ENCODE results near the gene KDM5A. TPM values are rescaled to one million over a fixed set of nuclear protein-coding genes. Genes with fewer than 3 reads are reported as not detected.
"Not testable (repeated sequence)": the region's sequence is repeated elsewhere in the genome, so short reads cannot be mapped to it uniquely, and the experiment has no call there.

KDM5A gene
- total RNA-seq, result 10 to 100 TPM; 19.9 to 43.8 (median 25.7) TPM
- polyA plus RNA-seq, result 1 to 10 TPM; 4.1 to 7.0 TPM

DNA sequence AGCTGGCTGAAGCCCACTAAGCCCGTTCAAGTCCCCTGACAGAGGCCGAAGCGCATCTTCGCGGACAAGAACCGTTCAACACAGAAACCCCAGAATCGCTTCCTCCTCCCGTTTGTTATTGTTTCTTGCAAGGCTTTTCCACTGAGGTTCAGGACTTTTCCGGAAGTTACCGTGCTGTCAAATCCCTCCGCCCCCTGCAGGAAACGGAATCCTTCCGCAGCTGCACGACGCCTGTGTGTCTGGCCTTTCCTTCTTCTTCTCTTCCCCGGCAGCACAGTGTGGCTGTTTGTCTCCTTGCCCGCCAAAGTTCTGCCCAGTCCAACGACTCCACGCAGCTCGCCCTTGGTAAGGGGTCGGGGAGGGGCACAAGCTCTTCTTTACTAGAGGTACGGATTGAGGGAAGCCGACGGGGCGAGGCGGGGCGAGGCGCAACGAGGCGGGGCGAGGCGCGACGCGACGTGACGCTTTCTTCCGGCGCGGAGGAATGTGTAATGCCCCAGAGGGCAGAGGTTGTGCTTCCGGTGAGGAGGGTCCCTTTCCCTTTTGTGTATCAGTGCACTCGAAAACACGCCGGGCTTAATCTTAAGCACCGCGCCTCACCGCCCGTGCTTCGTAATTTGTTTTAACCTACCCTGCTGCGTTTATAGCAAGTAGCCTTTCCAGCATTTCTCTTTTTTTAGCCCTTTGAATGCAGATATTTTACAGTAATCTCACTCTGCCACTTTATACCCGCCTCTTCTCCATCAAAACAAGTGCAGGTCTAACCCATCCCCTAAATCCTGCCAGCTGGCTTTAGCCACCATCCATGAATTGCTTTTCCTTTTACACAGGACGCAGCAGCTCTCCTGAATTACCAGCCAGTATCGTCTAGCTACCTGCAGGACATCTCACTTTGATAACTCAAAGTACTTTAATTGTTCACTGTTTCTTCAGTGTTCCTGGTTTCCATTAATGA is at the start of gene KDM5A:
Gene KDM5A, minus strand, starts transcription at position 179 of the 955 bp plus-strand sequence. CDS start 229 bp downstream, outside the sequence.
- 1% methylated on average over 52 to 53 of the region's 53 CpGs for WGBS, 2 donors
- peak; percentile 98 to 99 (median 99) for ATAC-seq
- no peak for TF ChIP-seq CTCF (IDR thresholded peaks at IDR 0.05)
- H3K4me3 ChIP-seq, result peak within 1 kb of the TSS; percentile 60 to 90 (median 70)
- intact Hi-C loops (cut with DNase I), result no loop called here
- no peak for FAIRE-seq
- no peaks in the 10 kb centered on the region for H3K9me3 ChIP-seq
- H3K27me3 ChIP-seq, result no peaks in the 10 kb centered on the region
- H3K27ac ChIP-seq, result peak within 1 kb of the TSS; percentile 73 to 92 (median 86)
- DNase-seq, result peak; percentile 81 to 94 (median 90)
- peaks cover 6 to 27% (median 19%) of the 10 kb centered on the region in 3 donors for H3K4me1 ChIP-seq
- H3K36me3 ChIP-seq, result peaks cover 0 to 2% (median 0%) of the 10 kb centered on the region in 3 donors

GRCh38 chr12:435737-436136 is 46.6 kb upstream of the KDM5A start:
- ATAC-seq; H3K4me1 ChIP-seq; H3K9me3 ChIP-seq; H3K4me3 ChIP-seq; DNase-seq; H3K27ac ChIP-seq; FAIRE-seq; H3K36me3 ChIP-seq; H3K27me3 ChIP-seq; intact Hi-C loops (cut with DNase I): not testable (repeated sequence)
- 89 to 93% methylated on average over 2 of the region's 2 CpGs for WGBS, 2 donors

DNA sequence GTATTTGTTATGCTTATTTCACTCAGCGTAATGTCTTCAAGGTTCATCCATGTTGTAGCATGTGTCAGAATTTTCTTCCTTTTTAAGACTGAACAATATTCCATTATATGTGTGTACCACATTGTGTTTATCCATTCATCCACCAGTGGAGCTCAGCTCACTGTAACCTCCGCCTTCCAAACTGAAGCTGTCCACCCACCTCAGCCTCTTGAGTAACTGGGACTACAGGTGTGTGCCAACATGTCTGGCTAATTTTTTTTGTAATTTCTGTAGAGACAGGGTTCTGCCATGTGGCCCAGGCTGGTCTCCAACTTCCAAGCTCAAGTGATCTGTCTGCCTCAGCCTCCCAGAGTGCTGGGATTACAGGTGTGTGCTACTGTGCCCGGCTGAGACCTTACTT is 33.4 kb upstream of the KDM5A start:
- Histone ChIP-seq H3K27ac (no peak overlapping the region), H3K4me3 (no peak overlapping the region), H3K4me1 (no peaks in the 10 kb centered on the region), H3K36me3 (no peaks in the 10 kb centered on the region), H3K9me3 (no peaks in the 10 kb centered on the region), H3K27me3 (no peaks in the 10 kb centered on the region)
- WGBS, 2 donors, result 87 to 91% methylated on average over 3 of the region's 3 CpGs
- intact Hi-C loops (cut with DNase I), result no loop called here
- ATAC-seq, result no peak
- DNase-seq, result no peak
- no peak for TF ChIP-seq CTCF (IDR thresholded peaks at IDR 0.05)
- FAIRE-seq, result no peak

GRCh38 chr12:418432-418831 is 29.3 kb upstream of the KDM5A start:
- H3K9me3 ChIP-seq, result no peaks in the 10 kb centered on the region
- intact Hi-C loops (cut with DNase I), result no loop called here
- FAIRE-seq (no peak), DNase-seq (no peak), ATAC-seq (no peak)
- H3K36me3 ChIP-seq, result peaks cover 0 to 7% (median 0%) of the 10 kb centered on the region in 3 donors
- no peak overlapping the region for H3K4me3 ChIP-seq
- WGBS, 2 donors, result 95 to 96% methylated on average over 6 of the region's 6 CpGs
- TF ChIP-seq CTCF (IDR thresholded peaks at IDR 0.05), result no peak
- no peak overlapping the region for H3K27ac ChIP-seq
- H3K27me3 ChIP-seq, result no peaks in the 10 kb centered on the region
- no peaks in the 10 kb centered on the region for H3K4me1 ChIP-seq

DNA sequence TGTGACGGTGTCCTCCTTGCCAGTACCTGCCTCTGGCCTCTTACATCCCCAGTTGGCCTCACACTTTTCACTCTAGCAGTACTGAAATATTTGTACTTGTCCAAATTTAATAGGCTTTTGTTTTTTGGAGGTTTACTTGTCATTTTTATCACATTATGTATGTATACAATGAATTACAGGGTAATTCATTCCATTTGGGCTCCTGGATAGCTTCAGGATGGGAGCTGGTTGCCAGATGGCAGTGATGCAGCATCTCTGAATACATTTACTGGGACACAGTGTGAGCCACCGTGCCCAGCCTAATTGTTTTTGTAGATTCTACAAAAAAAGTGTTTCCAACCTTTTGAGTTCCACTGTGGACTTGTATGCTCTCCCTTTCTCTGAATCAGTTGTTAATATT is 25.7 kb upstream of the KDM5A start:
- no peaks in the 10 kb centered on the region for H3K27me3 ChIP-seq
- ATAC-seq (no peak), DNase-seq (no peak), FAIRE-seq (no peak)
- H3K36me3 ChIP-seq, result peaks cover 0 to 14% (median 0%) of the 10 kb centered on the region in 3 donors
- H3K4me3 ChIP-seq, result no peak overlapping the region
- no peaks in the 10 kb centered on the region for H3K9me3 ChIP-seq
- no peaks in the 10 kb centered on the region for H3K4me1 ChIP-seq
- no peak overlapping the region for H3K27ac ChIP-seq
- TF ChIP-seq CTCF (IDR thresholded peaks at IDR 0.05), result no peak
- intact Hi-C loops (cut with DNase I), result no loop called here
- WGBS, 2 donors, result 86 to 87% methylated on average over 2 of the region's 2 CpGs

All from pancreas (tissue), 10 donors.